GM12878 (cell line): Measurements from ENCODE around the gene GIMAP4. TPM values are rescaled to one million over a fixed set of nuclear protein-coding genes. Genes with fewer than 3 reads are reported as not detected.

ENCODE experiments used
- ATAC-seq: fragments of 200-7000 bp; cut with Tn5 transposase; 3 replicates; pipeline ENCODE4 v1.9.1; 2020; ENCODE audit warnings: mild to moderate bottlenecking, moderate library complexity
- BruUV-seq: library from RNA; stranded (reverse); fragments of 400-500 nt; replicated peaks from 2 replicates; lab custom pipeline; 2021; lab: Mats Ljungman, UMichigan
- CTCF ChIA-PET: fragments of 300-600 bp; sonication (Branson Sonifier 250); formaldehyde crosslinking; extraction: SDS; loops from one replicate; lab custom pipeline; 2021; ENCODE audit warnings: inconsistent platforms; lab: Yijun Ruan, JAX
- POLR2A ChIA-PET: fragments of 350-600 bp; formaldehyde crosslinking; extraction: SDS; loops from one replicate; lab custom pipeline; 2021; ENCODE audit warnings: inconsistent platforms; lab: Charles Lee
- RAD21 ChIA-PET: fragments of 300-600 bp; sonication (Branson Sonifier 250); formaldehyde crosslinking; loops from one replicate; lab custom pipeline; 2023; ENCODE audit warnings: antibody characterized with exemption; ENCODE audit not compliant: unreplicated experiment; lab: Charles Lee
- SMC1A ChIA-PET: fragments of 300-600 bp; sonication (Branson Sonifier 250); formaldehyde crosslinking; loops from one replicate; lab custom pipeline; 2023; ENCODE audit not compliant: unreplicated experiment, uncharacterized antibody; lab: Charles Lee
- DNase-seq: peaks from one replicate; pipeline ENCODE4 v3.0.0-alpha.2; 2011; ENCODE audit warnings: low read depth, low spot score
- FAIRE-seq: peaks from 3 replicates; lab custom pipeline; 2011; peaks lifted over from hg19 to GRCh38; lab: Jason Lieb, UNC
- H2AFZ ChIP-seq: 2 replicates; pipeline ENCODE4 v1.6.0; 2011; ENCODE audit warnings: low read depth, low read length, control low read depth; ENCODE audit not compliant: control insufficient read depth
- H3K27ac ChIP-seq: 2 replicates; pipeline ENCODE4 v1.5.1; 2011; ENCODE audit warnings: control low read depth; ENCODE audit not compliant: control insufficient read depth, insufficient read depth
- H3K27me3 ChIP-seq, 2 experiments: replicated peaks in 1 of 2; 2 replicates each; pipeline versions ENCODE4 v1.6.0 to v1.6.1; 2011; ENCODE audit warnings: low read length in 1 of 2; ENCODE audit not compliant: control insufficient read depth in 2 of 2, insufficient read depth in 2 of 2
- H3K36me3 ChIP-seq, 2 experiments: 2 replicates each; pipeline ENCODE4 v1.5.1; 2011; ENCODE audit warnings: low read length in 1 of 2; ENCODE audit not compliant: control insufficient read depth in 2 of 2, insufficient read depth in 2 of 2
- H3K4me1 ChIP-seq: 2 replicates; pipeline ENCODE4 v1.6.1; 2011; ENCODE audit warnings: mild to moderate bottlenecking, low read length, moderate library complexity, mixed read lengths; ENCODE audit not compliant: control insufficient read depth, insufficient read depth
- H3K4me2 ChIP-seq: 2 replicates; pipeline ENCODE4 v1.6.0; 2011; ENCODE audit warnings: control low read depth; ENCODE audit not compliant: control insufficient read depth, insufficient read depth
- H3K4me3 ChIP-seq: fragments of 200-600 bp; sonication (generic); 2 replicates; pipeline ENCODE4 v1.5.1; 2016
- H3K79me2 ChIP-seq: 2 replicates; pipeline ENCODE4 v1.6.0; 2011; ENCODE audit warnings: low read length; ENCODE audit not compliant: control insufficient read depth, insufficient read depth
- H3K9ac ChIP-seq: 2 replicates; pipeline ENCODE4 v1.8.0; 2011; ENCODE audit warnings: low read length, control low read depth, mixed read lengths; ENCODE audit not compliant: control insufficient read depth, insufficient read depth
- H3K9me3 ChIP-seq: replicated peaks from 3 replicates; pipeline ENCODE4 v1.5.1; 2011; ENCODE audit warnings: mild to moderate bottlenecking, low read length; ENCODE audit not compliant: control insufficient read depth, insufficient read depth
- H4K20me1 ChIP-seq: 2 replicates; pipeline ENCODE4 v1.6.0; 2011; ENCODE audit not compliant: control insufficient read depth, insufficient read depth
- ASH2L ChIP-seq: fragments of 300-600, 200-600 bp; sonication (generic); IDR thresholded peaks from 2 replicates; pipeline ENCODE4 v1.6.1; 2017; ENCODE audit warnings: low read depth, mild to moderate bottlenecking, borderline replicate concordance
- ATF7 ChIP-seq: fragments of 450-650 bp; IDR thresholded peaks from 2 replicates; pipeline ENCODE4 v1.6.1; 2016; ENCODE audit warnings: low read depth, mild to moderate bottlenecking
- BRCA1 ChIP-seq: IDR thresholded peaks from 2 replicates; pipeline ENCODE4 v1.6.1; 2011; ENCODE audit warnings: low read depth, low read length, improper control_type of control experiment
- CBFB ChIP-seq: IDR thresholded peaks from 2 replicates; pipeline ENCODE4 v1.6.1; 2016; ENCODE audit warnings: antibody characterized with exemption, low read depth
- EZH2 ChIP-seq: IDR thresholded peaks from 2 replicates; pipeline ENCODE4 v1.6.1; 2012; ENCODE audit warnings: low read depth, mild to moderate bottlenecking, control low read depth, inconsistent platforms, low read length, borderline replicate concordance; ENCODE audit not compliant: control insufficient read depth
- NBN ChIP-seq: fragments of 450-650 bp; IDR thresholded peaks from 2 replicates; pipeline ENCODE4 v1.6.1; 2016
- NFYB ChIP-seq: IDR thresholded peaks from 2 replicates; pipeline ENCODE4 v1.6.1; 2011; ENCODE audit warnings: low read depth, mild to moderate bottlenecking, low read length, improper control_type of control experiment, moderate library complexity; ENCODE audit not compliant: insufficient read depth
- POLR2A ChIP-seq: IDR thresholded peaks from 2 replicates; pipeline ENCODE4 v1.6.1; 2011; ENCODE audit warnings: low read depth, mild to moderate bottlenecking, low read length
- RUNX3 ChIP-seq: IDR thresholded peaks from 2 replicates; pipeline ENCODE4 v1.6.1; 2012; ENCODE audit warnings: low read length, inconsistent platforms
- SIN3A ChIP-seq: IDR thresholded peaks from 2 replicates; pipeline ENCODE4 v1.6.1; 2012; ENCODE audit warnings: low read depth, low read length, improper control_type of control experiment
- SREBF1 ChIP-seq: IDR thresholded peaks from 2 replicates; pipeline ENCODE4 v1.6.1; 2012; ENCODE audit warnings: mild to moderate bottlenecking, low read length
- WGBS: methylation state at CpG from one replicate; pipeline ENCODE4 v1.1.6; 2016; ENCODE audit warnings: low lambda C conversion rate; ENCODE audit not compliant: insufficient replicate concordance, insufficient coverage; ENCODE audit errors: missing lambda C conversion rate; 5-methylcytosine and 5-hydroxymethylcytosine counted together
- in situ Hi-C: fragments of 300-500 bp; cut with MboI; formaldehyde crosslinking; loops from 9 replicates; pipeline ENCODE4 v1.14.3; 2018; ENCODE audit warnings: mixed read lengths
- intact Hi-C: fragments of 100-400 bp; cut with micrococcal nuclease; formaldehyde crosslinking; loops from one replicate; pipeline ENCODE4 v1.14.2; 2022; ENCODE audit not compliant: unreplicated experiment
- polyA plus RNA-seq, 11 experiments: library from polyadenylated mRNA; depleted of rRNA in 4 of 11; unstranded in 6 of 11; stranded (reverse) in 5 of 11; fragments of >200 nt; fragmentation: Nextera tagmentation in 4 of 11; fragmentation: Illumina TruSeq in 1 of 11; extraction: Ambion mirVana in 4 of 11; extraction: Trizol in 1 of 11; gene quantifications; 1 replicate in 1 of 11; 2 replicates in 10 of 11; pipeline versions ENCODE4 v1.2.1 to v1.2.3, GENCODE V29; 2011 to 2016; ENCODE audit warnings: inconsistent platforms in 2 of 11, missing spikeins in 2 of 11, low read depth in 1 of 11
- total RNA-seq, 4 experiments: library from RNA; depleted of rRNA in 3 of 4; stranded (reverse); fragments of >200 nt in 3 of 4; fragmentation: Illumina TruSeq in 1 of 4; extraction: Trizol in 1 of 4; gene quantifications; 2 replicates each; pipeline versions ENCODE4 v1.2.1 to v1.2.3, GENCODE V29; 2013 to 2021
- TF ChIP-seq, protein P1 (sequence below): IDR thresholded peaks from 2 replicates; pipeline ENCODE4 v1.6.1; 2012; ENCODE audit warnings: improper control_type of control experiment, low read depth, low read length; ENCODE audit not compliant: insufficient replicate concordance
- TF ChIP-seq, protein P2 (sequence below): fragments of 450-650 bp; IDR thresholded peaks from 2 replicates; pipeline ENCODE4 v1.6.1; 2018; ENCODE audit warnings: borderline replicate concordance, mild to moderate bottlenecking; ENCODE audit not compliant: partially characterized antibody
- TF ChIP-seq, protein P3 (sequence below): fragments of 450-650 bp; IDR thresholded peaks from 2 replicates; pipeline ENCODE4 v1.6.1; 2016; ENCODE audit warnings: mild to moderate bottlenecking, moderate library complexity, borderline replicate concordance

Gene GIMAP4
- total and polyA plus RNA-seq, 10 of the 15 experiments (the other 5 are each of a cell fraction or from before 2014, with no cell fraction given) = 0.06 to 1.5 (median 0.32) TPM; not detected in 1

DNA sequence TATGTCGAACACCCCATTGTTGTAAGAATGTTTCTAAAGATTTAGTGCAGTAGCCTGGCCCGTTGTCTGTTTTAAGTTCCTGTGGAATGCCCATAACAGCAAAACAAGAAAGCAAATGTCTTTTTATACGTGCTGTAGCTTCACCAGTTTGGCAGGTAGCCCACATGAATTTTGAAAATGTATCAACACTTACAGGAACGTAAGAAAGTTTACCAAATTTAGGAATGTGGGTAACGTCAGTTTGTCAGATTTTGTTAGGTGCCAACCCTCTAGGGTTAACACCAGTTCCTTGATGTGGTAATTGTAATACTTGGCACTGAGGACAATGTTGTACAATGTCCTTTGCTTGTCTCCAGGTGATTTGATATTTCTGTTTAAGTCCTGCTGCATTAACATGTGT lies 3.2 kb upstream of the GIMAP4 start:
- in situ Hi-C loops = no loop called here
- ChIA-PET POLR2A (no interaction called here), CTCF (no interaction called here), SMC1A (interaction anchor here (1.3 kb wide), 1 partner anchor 8 kb away, joined by 3 read pairs; no protein-coding TSS in a partner anchor), RAD21 (no interaction called here)
- H3K36me3 ChIP-seq = no peaks in the 10 kb centered on the region
- H3K9ac ChIP-seq = no peak overlapping the region
- DNase-seq = no peak
- no peaks in the 10 kb centered on the region for H3K27me3 ChIP-seq
- 50% methylated on average over 5 of the region's 5 CpGs for WGBS
- H3K9me3 ChIP-seq = peaks cover 9% of the 10 kb centered on the region
- intact Hi-C loops = no loop called here
- no peak overlapping the region for H2AFZ ChIP-seq
- no peak for FAIRE-seq
- no peak for ATAC-seq
- H3K4me1 ChIP-seq = no peaks in the 10 kb centered on the region
- no TSS peak for BruUV-seq
- no peak overlapping the region for H3K4me3 ChIP-seq
- no peaks in the 10 kb centered on the region for H4K20me1 ChIP-seq
- no peak overlapping the region for H3K4me2 ChIP-seq
- no peak overlapping the region for H3K27ac ChIP-seq
- H3K79me2 ChIP-seq = no peaks in the 10 kb centered on the region; the same call in 1 of the 2 replicates
- TF ChIP-seq, protein P1, sequence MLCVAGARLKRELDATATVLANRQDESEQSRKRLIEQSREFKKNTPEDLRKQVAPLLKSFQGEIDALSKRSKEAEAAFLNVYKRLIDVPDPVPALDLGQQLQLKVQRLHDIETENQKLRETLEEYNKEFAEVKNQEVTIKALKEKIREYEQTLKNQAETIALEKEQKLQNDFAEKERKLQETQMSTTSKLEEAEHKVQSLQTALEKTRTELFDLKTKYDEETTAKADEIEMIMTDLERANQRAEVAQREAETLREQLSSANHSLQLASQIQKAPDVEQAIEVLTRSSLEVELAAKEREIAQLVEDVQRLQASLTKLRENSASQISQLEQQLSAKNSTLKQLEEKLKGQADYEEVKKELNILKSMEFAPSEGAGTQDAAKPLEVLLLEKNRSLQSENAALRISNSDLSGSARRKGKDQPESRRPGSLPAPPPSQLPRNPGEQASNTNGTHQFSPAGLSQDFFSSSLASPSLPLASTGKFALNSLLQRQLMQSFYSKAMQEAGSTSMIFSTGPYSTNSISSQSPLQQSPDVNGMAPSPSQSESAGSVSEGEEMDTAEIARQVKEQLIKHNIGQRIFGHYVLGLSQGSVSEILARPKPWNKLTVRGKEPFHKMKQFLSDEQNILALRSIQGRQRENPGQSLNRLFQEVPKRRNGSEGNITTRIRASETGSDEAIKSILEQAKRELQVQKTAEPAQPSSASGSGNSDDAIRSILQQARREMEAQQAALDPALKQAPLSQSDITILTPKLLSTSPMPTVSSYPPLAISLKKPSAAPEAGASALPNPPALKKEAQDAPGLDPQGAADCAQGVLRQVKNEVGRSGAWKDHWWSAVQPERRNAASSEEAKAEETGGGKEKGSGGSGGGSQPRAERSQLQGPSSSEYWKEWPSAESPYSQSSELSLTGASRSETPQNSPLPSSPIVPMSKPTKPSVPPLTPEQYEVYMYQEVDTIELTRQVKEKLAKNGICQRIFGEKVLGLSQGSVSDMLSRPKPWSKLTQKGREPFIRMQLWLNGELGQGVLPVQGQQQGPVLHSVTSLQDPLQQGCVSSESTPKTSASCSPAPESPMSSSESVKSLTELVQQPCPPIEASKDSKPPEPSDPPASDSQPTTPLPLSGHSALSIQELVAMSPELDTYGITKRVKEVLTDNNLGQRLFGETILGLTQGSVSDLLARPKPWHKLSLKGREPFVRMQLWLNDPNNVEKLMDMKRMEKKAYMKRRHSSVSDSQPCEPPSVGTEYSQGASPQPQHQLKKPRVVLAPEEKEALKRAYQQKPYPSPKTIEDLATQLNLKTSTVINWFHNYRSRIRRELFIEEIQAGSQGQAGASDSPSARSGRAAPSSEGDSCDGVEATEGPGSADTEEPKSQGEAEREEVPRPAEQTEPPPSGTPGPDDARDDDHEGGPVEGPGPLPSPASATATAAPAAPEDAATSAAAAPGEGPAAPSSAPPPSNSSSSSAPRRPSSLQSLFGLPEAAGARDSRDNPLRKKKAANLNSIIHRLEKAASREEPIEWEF = no peak
- no peak for TF ChIP-seq NFYB
- no peak for TF ChIP-seq ASH2L
- TF ChIP-seq, protein P2, sequence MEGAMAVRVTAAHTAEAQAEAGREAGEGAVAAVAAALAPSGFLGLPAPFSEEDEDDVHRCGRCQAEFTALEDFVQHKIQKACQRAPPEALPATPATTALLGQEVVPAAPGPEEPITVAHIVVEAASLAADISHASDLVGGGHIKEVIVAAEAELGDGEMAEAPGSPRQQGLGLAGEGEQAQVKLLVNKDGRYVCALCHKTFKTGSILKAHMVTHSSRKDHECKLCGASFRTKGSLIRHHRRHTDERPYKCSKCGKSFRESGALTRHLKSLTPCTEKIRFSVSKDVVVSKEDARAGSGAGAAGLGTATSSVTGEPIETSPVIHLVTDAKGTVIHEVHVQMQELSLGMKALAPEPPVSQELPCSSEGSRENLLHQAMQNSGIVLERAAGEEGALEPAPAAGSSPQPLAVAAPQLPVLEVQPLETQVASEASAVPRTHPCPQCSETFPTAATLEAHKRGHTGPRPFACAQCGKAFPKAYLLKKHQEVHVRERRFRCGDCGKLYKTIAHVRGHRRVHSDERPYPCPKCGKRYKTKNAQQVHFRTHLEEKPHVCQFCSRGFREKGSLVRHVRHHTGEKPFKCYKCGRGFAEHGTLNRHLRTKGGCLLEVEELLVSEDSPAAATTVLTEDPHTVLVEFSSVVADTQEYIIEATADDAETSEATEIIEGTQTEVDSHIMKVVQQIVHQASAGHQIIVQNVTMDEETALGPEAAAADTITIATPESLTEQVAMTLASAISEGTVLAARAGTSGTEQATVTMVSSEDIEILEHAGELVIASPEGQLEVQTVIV = no peak
- TF ChIP-seq RUNX3 = no peak
- TF ChIP-seq EZH2 = no peak
- no peak for TF ChIP-seq POLR2A
- TF ChIP-seq SIN3A = no peak
- TF ChIP-seq CBFB = no peak
- no peak for TF ChIP-seq BRCA1
- TF ChIP-seq, protein P3, sequence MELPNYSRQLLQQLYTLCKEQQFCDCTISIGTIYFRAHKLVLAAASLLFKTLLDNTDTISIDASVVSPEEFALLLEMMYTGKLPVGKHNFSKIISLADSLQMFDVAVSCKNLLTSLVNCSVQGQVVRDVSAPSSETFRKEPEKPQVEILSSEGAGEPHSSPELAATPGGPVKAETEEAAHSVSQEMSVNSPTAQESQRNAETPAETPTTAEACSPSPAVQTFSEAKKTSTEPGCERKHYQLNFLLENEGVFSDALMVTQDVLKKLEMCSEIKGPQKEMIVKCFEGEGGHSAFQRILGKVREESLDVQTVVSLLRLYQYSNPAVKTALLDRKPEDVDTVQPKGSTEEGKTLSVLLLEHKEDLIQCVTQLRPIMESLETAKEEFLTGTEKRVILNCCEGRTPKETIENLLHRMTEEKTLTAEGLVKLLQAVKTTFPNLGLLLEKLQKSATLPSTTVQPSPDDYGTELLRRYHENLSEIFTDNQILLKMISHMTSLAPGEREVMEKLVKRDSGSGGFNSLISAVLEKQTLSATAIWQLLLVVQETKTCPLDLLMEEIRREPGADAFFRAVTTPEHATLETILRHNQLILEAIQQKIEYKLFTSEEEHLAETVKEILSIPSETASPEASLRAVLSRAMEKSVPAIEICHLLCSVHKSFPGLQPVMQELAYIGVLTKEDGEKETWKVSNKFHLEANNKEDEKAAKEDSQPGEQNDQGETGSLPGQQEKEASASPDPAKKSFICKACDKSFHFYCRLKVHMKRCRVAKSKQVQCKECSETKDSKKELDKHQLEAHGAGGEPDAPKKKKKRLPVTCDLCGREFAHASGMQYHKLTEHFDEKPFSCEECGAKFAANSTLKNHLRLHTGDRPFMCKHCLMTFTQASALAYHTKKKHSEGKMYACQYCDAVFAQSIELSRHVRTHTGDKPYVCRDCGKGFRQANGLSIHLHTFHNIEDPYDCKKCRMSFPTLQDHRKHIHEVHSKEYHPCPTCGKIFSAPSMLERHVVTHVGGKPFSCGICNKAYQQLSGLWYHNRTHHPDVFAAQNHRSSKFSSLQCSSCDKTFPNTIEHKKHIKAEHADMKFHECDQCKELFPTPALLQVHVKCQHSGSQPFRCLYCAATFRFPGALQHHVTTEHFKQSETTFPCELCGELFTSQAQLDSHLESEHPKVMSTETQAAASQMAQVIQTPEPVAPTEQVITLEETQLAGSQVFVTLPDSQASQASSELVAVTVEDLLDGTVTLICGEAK = no peak
- TF ChIP-seq SREBF1 = no peak
- no peak for TF ChIP-seq NBN
- no peak for TF ChIP-seq ATF7
